Superior temporal gyrus (tissue), 1 donor: ENCODE results near the gene PPM1H.
A peak's percentile ranks its signal among the peaks of the same experiment; 100 is the strongest.

ENCODE experiments used
- DNase-seq: peaks from one replicate; pipeline ENCODE4 v3.0.0-alpha.2; 2016; ENCODE audit errors: extremely low spot score

PPM1H gene

GRCh38 chr12:62653740-62654139, 281.2 kb downstream of the PPM1H start:
- no peak for DNase-seq

GRCh38 chr12:62653304-62653703, 281.6 kb downstream of the PPM1H start:
- no peak for DNase-seq

GRCh38 chr12:62651138-62651537, 283.8 kb downstream of the PPM1H start:
- no peak for DNase-seq

- DNase-seq, result no peak
Measured at GRCh38 chr12:62649412-62650138, 285.4 kb downstream of the PPM1H start.

- DNase-seq, result peak; percentile 68
Measured at GRCh38 chr12:62647586-62647985, 287.4 kb downstream of the PPM1H start.

- DNase-seq, result no peak
Measured at GRCh38 chr12:62646566-62646965, 288.4 kb downstream of the PPM1H start.

- no peak for DNase-seq
Measured at GRCh38 chr12:62643486-62643885, 291.5 kb downstream of the PPM1H start.

- DNase-seq, result no peak
Measured at GRCh38 chr12:62642486-62642885, 292.5 kb downstream of the PPM1H start.

- DNase-seq, result no peak
Measured at GRCh38 chr12:62640910-62641448, 294.0 kb downstream of the PPM1H start.

- no peak for DNase-seq
Measured at GRCh38 chr12:62637679-62638078, 297.3 kb downstream of the PPM1H start.

GRCh38 chr12:62635649-62636048, 299.3 kb downstream of the PPM1H start:
- no peak for DNase-seq

- peak; percentile 44 for DNase-seq
Measured at GRCh38 chr12:62632411-62632918, 302.5 kb downstream of the PPM1H start.

GRCh38 chr12:62631471-62632410, 303.2 kb downstream of the PPM1H start:
- DNase-seq, result peak; percentile 71

GRCh38 chr12:62629971-62630739, 304.8 kb downstream of the PPM1H start:
- DNase-seq, result no peak

- no peak for DNase-seq
Measured at GRCh38 chr12:62629413-62629812, 305.5 kb downstream of the PPM1H start.

- DNase-seq, result no peak
Measured at GRCh38 chr12:62627181-62627580, 307.8 kb downstream of the PPM1H start.

GRCh38 chr12:62625228-62625627, 309.7 kb downstream of the PPM1H start:
- no peak for DNase-seq

GRCh38 chr12:62622177-62622576, 312.8 kb downstream of the PPM1H start:
- DNase-seq, result no peak

- DNase-seq, result no peak
Measured at GRCh38 chr12:62621101-62621638, 313.8 kb downstream of the PPM1H start.

- DNase-seq, result no peak
Measured at GRCh38 chr12:62618930-62619329, 316.0 kb downstream of the PPM1H start.

GRCh38 chr12:62618319-62618718, 316.6 kb downstream of the PPM1H start:
- DNase-seq, result no peak
